ENCODE data around the gene KCNQ1. TPM values are rescaled to one million over a fixed set of nuclear protein-coding genes. Genes with fewer than 3 reads are reported as not detected.

The KCNQ1 gene
- total RNA-seq, 1 experiment from 2014 or later, result 10.7 TPM

GRCh38 chr11:2696455-2696854 is 251.6 kb downstream of the KCNQ1 start:
- Histone ChIP-seq H2AFZ (ENCODE audit: low read depth, low read length, poor library complexity, severe bottlenecking) (no peak overlapping the region), H3K4me2 (ENCODE audit: low read length) (no peak overlapping the region), H4K20me1 (ENCODE audit: insufficient read depth) (no peaks in the 10 kb centered on the region), H3K27me3 (ENCODE audit: insufficient read depth, low read length) (no peaks in the 10 kb centered on the region), H3K4me1 (ENCODE audit: control insufficient read depth in 1 of 2, insufficient read depth in 2 of 2, low read length in 2 of 2) (peaks cover 0 to 23% of the 10 kb centered on the region in 2 experiments; a peak in 2 of 4 replicates), H3K9me3 (ENCODE audit: control insufficient read depth in 1 of 2, insufficient read depth in 1 of 2, low read depth in 1 of 2, low read length in 2 of 2) (no peaks in the 10 kb centered on the region), H3K36me3 (ENCODE audit: control insufficient read depth in 1 of 2, insufficient read depth in 2 of 2, low read length in 2 of 2) (no peaks in the 10 kb centered on the region), H3K79me2 (ENCODE audit: insufficient read depth, low read length) (peaks cover 80% of the 10 kb centered on the region), H3K27ac (ENCODE audit: low read depth, low read length) (no peak overlapping the region), H3K4me3 (replicated peaks in 1 of 2; ENCODE audit: low read depth in 1 of 2, low read length in 2 of 2) (no peak overlapping the region), H3K9ac (ENCODE audit: low read length) (no peak overlapping the region), H3K9me2 (ENCODE audit: insufficient read depth) (no peaks in the 10 kb centered on the region)
- no peak for ATAC-seq
- no peak for DNase-seq (ENCODE audit: low read depth, low spot score)
- ChIA-PET RAD21 (ENCODE audit: low non-redundant PET in 1 of 2, low total read pairs in 2 of 2, uncharacterized antibody in 2 of 2, unreplicated experiment in 2 of 2) (no interaction called here), POLR2A (no interaction called here), CTCF (no interaction called here)
- intact Hi-C loops (cut with micrococcal nuclease), result no loop called here
- BruUV-seq (replicated peaks), result no TSS peak
- TF ChIP-seq RAD21 (IDR thresholded peaks at IDR 0.05; ENCODE audit: low read depth), result no peak
- TF ChIP-seq FOSL1 (IDR thresholded peaks at IDR 0.05; ENCODE audit: low read depth), result no peak
- TF ChIP-seq, protein P1, sequence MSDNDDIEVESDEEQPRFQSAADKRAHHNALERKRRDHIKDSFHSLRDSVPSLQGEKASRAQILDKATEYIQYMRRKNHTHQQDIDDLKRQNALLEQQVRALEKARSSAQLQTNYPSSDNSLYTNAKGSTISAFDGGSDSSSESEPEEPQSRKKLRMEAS (IDR thresholded peaks at IDR 0.05), result no peak
- TF ChIP-seq POLR2AphosphoS5 (IDR thresholded peaks at IDR 0.05; ENCODE audit: low read depth, low read length), result no peak
- TF ChIP-seq, protein P2, sequence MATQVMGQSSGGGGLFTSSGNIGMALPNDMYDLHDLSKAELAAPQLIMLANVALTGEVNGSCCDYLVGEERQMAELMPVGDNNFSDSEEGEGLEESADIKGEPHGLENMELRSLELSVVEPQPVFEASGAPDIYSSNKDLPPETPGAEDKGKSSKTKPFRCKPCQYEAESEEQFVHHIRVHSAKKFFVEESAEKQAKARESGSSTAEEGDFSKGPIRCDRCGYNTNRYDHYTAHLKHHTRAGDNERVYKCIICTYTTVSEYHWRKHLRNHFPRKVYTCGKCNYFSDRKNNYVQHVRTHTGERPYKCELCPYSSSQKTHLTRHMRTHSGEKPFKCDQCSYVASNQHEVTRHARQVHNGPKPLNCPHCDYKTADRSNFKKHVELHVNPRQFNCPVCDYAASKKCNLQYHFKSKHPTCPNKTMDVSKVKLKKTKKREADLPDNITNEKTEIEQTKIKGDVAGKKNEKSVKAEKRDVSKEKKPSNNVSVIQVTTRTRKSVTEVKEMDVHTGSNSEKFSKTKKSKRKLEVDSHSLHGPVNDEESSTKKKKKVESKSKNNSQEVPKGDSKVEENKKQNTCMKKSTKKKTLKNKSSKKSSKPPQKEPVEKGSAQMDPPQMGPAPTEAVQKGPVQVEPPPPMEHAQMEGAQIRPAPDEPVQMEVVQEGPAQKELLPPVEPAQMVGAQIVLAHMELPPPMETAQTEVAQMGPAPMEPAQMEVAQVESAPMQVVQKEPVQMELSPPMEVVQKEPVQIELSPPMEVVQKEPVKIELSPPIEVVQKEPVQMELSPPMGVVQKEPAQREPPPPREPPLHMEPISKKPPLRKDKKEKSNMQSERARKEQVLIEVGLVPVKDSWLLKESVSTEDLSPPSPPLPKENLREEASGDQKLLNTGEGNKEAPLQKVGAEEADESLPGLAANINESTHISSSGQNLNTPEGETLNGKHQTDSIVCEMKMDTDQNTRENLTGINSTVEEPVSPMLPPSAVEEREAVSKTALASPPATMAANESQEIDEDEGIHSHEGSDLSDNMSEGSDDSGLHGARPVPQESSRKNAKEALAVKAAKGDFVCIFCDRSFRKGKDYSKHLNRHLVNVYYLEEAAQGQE (IDR thresholded peaks at IDR 0.05; ENCODE audit: low read depth), result no peak

DNA sequence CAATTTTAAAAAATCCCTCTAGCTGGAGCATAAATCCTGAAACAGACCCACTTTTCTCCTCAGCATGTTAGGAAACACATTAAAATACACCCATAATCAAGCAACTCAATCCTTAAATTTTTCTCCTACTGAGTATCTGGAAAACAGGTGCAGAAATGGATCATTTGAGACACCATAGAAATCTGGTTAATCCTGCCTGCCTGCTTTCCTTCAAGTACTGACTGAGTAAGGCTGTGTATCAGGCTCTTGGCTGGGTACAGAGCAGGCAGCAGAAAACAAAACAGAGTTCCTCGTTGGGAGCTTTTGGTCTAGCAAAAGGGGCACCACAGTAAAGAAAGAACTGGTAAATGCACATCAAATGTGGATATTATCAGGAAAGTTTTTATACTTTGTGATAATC is 253.1 kb downstream of the KCNQ1 start:
- intact Hi-C loops (cut with micrococcal nuclease), result no loop called here
- Histone ChIP-seq H3K9ac (ENCODE audit: low read length) (no peak overlapping the region), H3K27ac (ENCODE audit: low read depth, low read length) (no peak overlapping the region), H3K36me3 (ENCODE audit: control insufficient read depth in 1 of 2, insufficient read depth in 2 of 2, low read length in 2 of 2) (no peaks in the 10 kb centered on the region), H3K4me2 (ENCODE audit: low read length) (peak overlapping the region; percentile 82; the same call in 1 of the 2 replicates), H3K9me2 (ENCODE audit: insufficient read depth) (no peaks in the 10 kb centered on the region), H2AFZ (ENCODE audit: low read depth, low read length, poor library complexity, severe bottlenecking) (no peak overlapping the region), H3K4me1 (ENCODE audit: control insufficient read depth in 1 of 2, insufficient read depth in 2 of 2, low read length in 2 of 2) (peaks cover 0 to 23% of the 10 kb centered on the region in 2 experiments; a peak in 2 of 4 replicates), H4K20me1 (ENCODE audit: insufficient read depth) (no peaks in the 10 kb centered on the region), H3K9me3 (ENCODE audit: control insufficient read depth in 1 of 2, insufficient read depth in 1 of 2, low read depth in 1 of 2, low read length in 2 of 2) (no peaks in the 10 kb centered on the region), H3K79me2 (ENCODE audit: insufficient read depth, low read length) (peaks cover 66% of the 10 kb centered on the region), H3K4me3 (replicated peaks in 1 of 2; ENCODE audit: low read depth in 1 of 2, low read length in 2 of 2) (no peak overlapping the region), H3K27me3 (ENCODE audit: insufficient read depth, low read length) (no peaks in the 10 kb centered on the region)
- DNase-seq (ENCODE audit: low read depth, low spot score), result no peak
- BruUV-seq (replicated peaks), result TSS peak; percentile 53
- TF ChIP-seq, protein P1 (IDR thresholded peaks at IDR 0.05), result no peak
- no peak for TF ChIP-seq ZNF274 (IDR thresholded peaks at IDR 0.05; ENCODE audit: low read depth, low read length)
- TF ChIP-seq, protein P3, sequence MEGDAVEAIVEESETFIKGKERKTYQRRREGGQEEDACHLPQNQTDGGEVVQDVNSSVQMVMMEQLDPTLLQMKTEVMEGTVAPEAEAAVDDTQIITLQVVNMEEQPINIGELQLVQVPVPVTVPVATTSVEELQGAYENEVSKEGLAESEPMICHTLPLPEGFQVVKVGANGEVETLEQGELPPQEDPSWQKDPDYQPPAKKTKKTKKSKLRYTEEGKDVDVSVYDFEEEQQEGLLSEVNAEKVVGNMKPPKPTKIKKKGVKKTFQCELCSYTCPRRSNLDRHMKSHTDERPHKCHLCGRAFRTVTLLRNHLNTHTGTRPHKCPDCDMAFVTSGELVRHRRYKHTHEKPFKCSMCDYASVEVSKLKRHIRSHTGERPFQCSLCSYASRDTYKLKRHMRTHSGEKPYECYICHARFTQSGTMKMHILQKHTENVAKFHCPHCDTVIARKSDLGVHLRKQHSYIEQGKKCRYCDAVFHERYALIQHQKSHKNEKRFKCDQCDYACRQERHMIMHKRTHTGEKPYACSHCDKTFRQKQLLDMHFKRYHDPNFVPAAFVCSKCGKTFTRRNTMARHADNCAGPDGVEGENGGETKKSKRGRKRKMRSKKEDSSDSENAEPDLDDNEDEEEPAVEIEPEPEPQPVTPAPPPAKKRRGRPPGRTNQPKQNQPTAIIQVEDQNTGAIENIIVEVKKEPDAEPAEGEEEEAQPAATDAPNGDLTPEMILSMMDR (IDR thresholded peaks at IDR 0.05 in 2 of 3, conservative IDR thresholded peaks at IDR 0.05 in 1 of 3; ENCODE audit: borderline replicate concordance in 1 of 3, insufficient read depth in 1 of 3, low read depth in 2 of 3, low read length in 2 of 3), result no peak
- TF ChIP-seq EGR1 (IDR thresholded peaks at IDR 0.05; ENCODE audit: low read depth), result no peak
- no peak for TF ChIP-seq RAD21 (IDR thresholded peaks at IDR 0.05; ENCODE audit: low read depth)
- no peak for TF ChIP-seq ZFX (IDR thresholded peaks at IDR 0.05)
- no peak for TF ChIP-seq ELF1 (IDR thresholded peaks at IDR 0.05; ENCODE audit: borderline replicate concordance, low read depth)
- TF ChIP-seq POLR2AphosphoS5 (IDR thresholded peaks at IDR 0.05; ENCODE audit: low read depth, low read length), result no peak
- TF ChIP-seq SRF (IDR thresholded peaks at IDR 0.05; ENCODE audit: low read depth), result no peak
- TF ChIP-seq SP1 (IDR thresholded peaks at IDR 0.05; ENCODE audit: low read depth), result no peak
- POLR2A ChIA-PET, result no interaction called here
- CTCF ChIA-PET, result no interaction called here
- RAD21 ChIA-PET (ENCODE audit: low non-redundant PET in 1 of 2, low total read pairs in 2 of 2, uncharacterized antibody in 2 of 2, unreplicated experiment in 2 of 2), result no interaction called here
- ATAC-seq, result no peak
